ENCODE data around the gene RBM26. TPM values are rescaled to one million over a fixed set of nuclear protein-coding genes. Genes with fewer than 3 reads are reported as not detected.
A peak's percentile ranks its signal among the peaks of the same experiment; 100 is the strongest.

Gene RBM26
- total RNA-seq, 1 experiment from 2014 or later: 60.4 TPM

DNA sequence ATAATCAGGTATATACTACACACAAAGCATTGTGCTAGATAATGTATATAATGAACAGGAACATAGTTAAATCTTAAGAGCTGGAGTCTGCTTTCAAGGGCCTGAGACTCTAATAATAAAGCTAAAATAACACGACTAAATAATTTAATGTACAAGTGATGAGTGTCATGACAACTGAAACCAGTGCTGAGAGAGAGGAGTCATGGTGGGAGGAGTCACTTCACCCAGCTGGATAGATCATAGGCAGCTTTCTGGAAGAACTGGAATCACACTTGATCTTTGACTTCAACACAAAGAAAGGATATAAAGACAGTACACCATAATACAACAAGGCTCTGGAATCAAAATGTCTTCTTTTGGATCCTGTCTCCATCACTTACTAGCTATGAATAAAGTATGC lies 7.1 kb downstream of the RBM26 start:
- H3K36me3 ChIP-seq (ENCODE audit: control insufficient read depth, insufficient read depth, low read length): peaks cover 1% of the 10 kb centered on the region; the same call in 1 of the 2 replicates

DNA sequence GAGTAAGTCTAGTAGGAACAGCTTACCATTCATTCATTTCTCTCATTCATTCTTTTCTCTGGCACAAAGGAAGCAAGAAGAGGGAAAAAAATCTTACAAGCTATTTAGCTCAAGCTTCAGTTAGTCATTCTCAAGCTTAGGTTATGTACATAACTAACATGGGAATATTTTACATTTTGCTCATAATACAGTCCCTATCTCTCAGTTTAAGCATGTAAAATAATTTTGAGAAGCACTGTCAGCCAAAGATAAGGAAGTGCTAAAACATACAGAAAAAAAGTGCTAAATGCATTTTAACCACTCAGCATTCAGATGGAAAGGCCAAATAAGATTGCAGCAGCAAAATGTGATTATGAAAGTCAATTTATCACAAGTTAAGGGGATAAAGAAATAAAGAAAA lies 7.9 kb downstream of the RBM26 start:
- peaks cover 74% of the 10 kb centered on the region for H3K36me3 Mint-ChIP-seq (ENCODE audit: insufficient read depth, unreplicated experiment)
- no peak overlapping the region for H3K4me3 Mint-ChIP-seq (ENCODE audit: unreplicated experiment)
- peaks cover 13% of the 10 kb centered on the region for H3K9me3 Mint-ChIP-seq (ENCODE audit: unreplicated experiment)
- peaks cover 1% of the 10 kb centered on the region; the same call in 1 of the 2 replicates for H3K36me3 ChIP-seq (ENCODE audit: control insufficient read depth, insufficient read depth, low read length)
- H3K27me3 ChIP-seq (replicated peaks; ENCODE audit: control insufficient read depth, insufficient read depth, low read length): no peaks in the 10 kb centered on the region
- no peak overlapping the region for H3K27ac Mint-ChIP-seq (ENCODE audit: unreplicated experiment)
- BruUV-seq (replicated peaks): no TSS peak
- H3K4me3 ChIP-seq (ENCODE audit: low read depth, low read length): no peak overlapping the region
- no peak for DNase-seq
- peaks cover 27% of the 10 kb centered on the region for H3K4me1 ChIP-seq
- TF ChIP-seq, protein P1, sequence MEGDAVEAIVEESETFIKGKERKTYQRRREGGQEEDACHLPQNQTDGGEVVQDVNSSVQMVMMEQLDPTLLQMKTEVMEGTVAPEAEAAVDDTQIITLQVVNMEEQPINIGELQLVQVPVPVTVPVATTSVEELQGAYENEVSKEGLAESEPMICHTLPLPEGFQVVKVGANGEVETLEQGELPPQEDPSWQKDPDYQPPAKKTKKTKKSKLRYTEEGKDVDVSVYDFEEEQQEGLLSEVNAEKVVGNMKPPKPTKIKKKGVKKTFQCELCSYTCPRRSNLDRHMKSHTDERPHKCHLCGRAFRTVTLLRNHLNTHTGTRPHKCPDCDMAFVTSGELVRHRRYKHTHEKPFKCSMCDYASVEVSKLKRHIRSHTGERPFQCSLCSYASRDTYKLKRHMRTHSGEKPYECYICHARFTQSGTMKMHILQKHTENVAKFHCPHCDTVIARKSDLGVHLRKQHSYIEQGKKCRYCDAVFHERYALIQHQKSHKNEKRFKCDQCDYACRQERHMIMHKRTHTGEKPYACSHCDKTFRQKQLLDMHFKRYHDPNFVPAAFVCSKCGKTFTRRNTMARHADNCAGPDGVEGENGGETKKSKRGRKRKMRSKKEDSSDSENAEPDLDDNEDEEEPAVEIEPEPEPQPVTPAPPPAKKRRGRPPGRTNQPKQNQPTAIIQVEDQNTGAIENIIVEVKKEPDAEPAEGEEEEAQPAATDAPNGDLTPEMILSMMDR (IDR thresholded peaks at IDR 0.05; ENCODE audit: insufficient read depth in 1 of 2, low read depth in 1 of 2, low read length in 1 of 2, severe bottlenecking in 1 of 2, unreplicated experiment in 1 of 2): no peak
- intact Hi-C loops (cut with micrococcal nuclease; ENCODE audit: unreplicated experiment): no loop called here
- peaks cover 15% of the 10 kb centered on the region for H3K9me3 ChIP-seq
- ChIA-PET POLR2A (interaction anchor here (0.7 kb wide), 1 partner anchor 233 kb away, joined by 5 read pairs; no protein-coding TSS in a partner anchor), CTCF (no interaction called here)
- peaks cover 29% of the 10 kb centered on the region for H3K4me1 Mint-ChIP-seq (ENCODE audit: low read depth, unreplicated experiment)
- H3K27me3 Mint-ChIP-seq (ENCODE audit: insufficient read depth, unreplicated experiment): no peaks in the 10 kb centered on the region

More for the DNA sequence above, 7.1 kb downstream of the RBM26 start:
- Mint-ChIP-seq H3K4me1 (ENCODE audit: low read depth, unreplicated experiment) (peaks cover 22% of the 10 kb centered on the region), H3K27ac (ENCODE audit: unreplicated experiment) (peak overlapping the region; percentile 42), H3K9me3 (ENCODE audit: unreplicated experiment) (peaks cover 13% of the 10 kb centered on the region), H3K36me3 (ENCODE audit: insufficient read depth, unreplicated experiment) (peaks cover 67% of the 10 kb centered on the region), H3K4me3 (ENCODE audit: unreplicated experiment) (no peak overlapping the region), H3K27me3 (ENCODE audit: insufficient read depth, unreplicated experiment) (no peaks in the 10 kb centered on the region)
- intact Hi-C loops (cut with micrococcal nuclease; ENCODE audit: unreplicated experiment): no loop called here
- H3K9me3 ChIP-seq: peaks cover 15% of the 10 kb centered on the region
- TF ChIP-seq, protein P1 (IDR thresholded peaks at IDR 0.05; ENCODE audit: insufficient read depth in 1 of 2, low read depth in 1 of 2, low read length in 1 of 2, severe bottlenecking in 1 of 2, unreplicated experiment in 1 of 2): no peak
- no peaks in the 10 kb centered on the region for H3K27me3 ChIP-seq (replicated peaks; ENCODE audit: control insufficient read depth, insufficient read depth, low read length)
- peak in 1 of 2 experiments; percentile 16 for DNase-seq
- ChIA-PET CTCF (no interaction called here), POLR2A (interaction anchor here (0.9 kb wide), 1 partner anchor 83 kb away, joined by 3 read pairs; no protein-coding TSS in a partner anchor)
- no peak overlapping the region for H3K4me3 ChIP-seq (ENCODE audit: low read depth, low read length)
- H3K4me1 ChIP-seq: peaks cover 23% of the 10 kb centered on the region
- no TSS peak for BruUV-seq (replicated peaks)

GRCh38 chr13:79395881-79396280 lies 10.2 kb downstream of the RBM26 start:
- H3K9me3 ChIP-seq: peaks cover 15% of the 10 kb centered on the region
- H3K4me3 ChIP-seq (ENCODE audit: low read depth, low read length): no peak overlapping the region
- no peaks in the 10 kb centered on the region for H3K27me3 Mint-ChIP-seq (ENCODE audit: insufficient read depth, unreplicated experiment)
- H3K36me3 Mint-ChIP-seq (ENCODE audit: insufficient read depth, unreplicated experiment): peaks cover 67% of the 10 kb centered on the region
- no peak overlapping the region for H3K4me3 Mint-ChIP-seq (ENCODE audit: unreplicated experiment)
- ChIA-PET POLR2A (no interaction called here), CTCF (no interaction called here)
- TF ChIP-seq, protein P1 (IDR thresholded peaks at IDR 0.05; ENCODE audit: insufficient read depth in 1 of 2, low read depth in 1 of 2, low read length in 1 of 2, severe bottlenecking in 1 of 2, unreplicated experiment in 1 of 2): no peak
- intact Hi-C loops (cut with micrococcal nuclease; ENCODE audit: unreplicated experiment): no loop called here
- peaks cover 25% of the 10 kb centered on the region for H3K4me1 ChIP-seq
- H3K4me1 Mint-ChIP-seq (ENCODE audit: low read depth, unreplicated experiment): peaks cover 22% of the 10 kb centered on the region
- no peaks in the 10 kb centered on the region for H3K27me3 ChIP-seq (replicated peaks; ENCODE audit: control insufficient read depth, insufficient read depth, low read length)
- H3K36me3 ChIP-seq (ENCODE audit: control insufficient read depth, insufficient read depth, low read length): peaks cover 1% of the 10 kb centered on the region; the same call in 1 of the 2 replicates
- no TSS peak for BruUV-seq (replicated peaks)
- peaks cover 13% of the 10 kb centered on the region for H3K9me3 Mint-ChIP-seq (ENCODE audit: unreplicated experiment)
- H3K27ac Mint-ChIP-seq (ENCODE audit: unreplicated experiment): no peak overlapping the region
- DNase-seq: no peak

All from Caco-2 (cell line).